HG03039 (cell line): ENCODE data around the gene ICAM1.

Source experiments
- ATAC-seq: cut with Tn5 transposase; IDR thresholded peaks from one replicate; pipeline ENCODE4 v1.9.1; 2021; ENCODE audit warnings: mild to moderate bottlenecking, moderate library complexity; ENCODE audit not compliant: unreplicated experiment

ICAM1 gene

GRCh38 chr19:10292789-10293636, 22.1 kb downstream of the ICAM1 start:
- ATAC-seq: no peak

GRCh38 chr19:10293637-10294367, 22.9 kb downstream of the ICAM1 start:
- no peak for ATAC-seq

- no peak for ATAC-seq
These were observed 23.4 kb downstream of the ICAM1 start for GRCh38 chr19:10294368-10294697.

GRCh38 chr19:10295305-10295846, 24.5 kb downstream of the ICAM1 start:
- ATAC-seq: no peak

GRCh38 chr19:10295847-10296591, 25.1 kb downstream of the ICAM1 start:
- no peak for ATAC-seq

- no peak for ATAC-seq
These were observed 28.9 kb downstream of the ICAM1 start for GRCh38 chr19:10299545-10300458.

- ATAC-seq: no peak
These were observed 34.4 kb downstream of the ICAM1 start for GRCh38 chr19:10305139-10305806.

GRCh38 chr19:10306327-10306726, 35.4 kb downstream of the ICAM1 start:
- ATAC-seq: no peak

- ATAC-seq: no peak
These were observed 38.5 kb downstream of the ICAM1 start, which contains the start of gene ZGLP1 for GRCh38 chr19:10309423-10309822. TSS of gene ZGLP1 (minus strand) at chr19:10309815.

- no peak for ATAC-seq
These were observed 44.7 kb downstream of the ICAM1 start, which contains the start of gene FDX2 for GRCh38 chr19:10315335-10316214. TSS of gene FDX2 (minus strand) at chr19:10316015. CDS start at chr19:10315996, 19 bp downstream.

- no peak for ATAC-seq
These were observed 45.5 kb downstream of the ICAM1 start for GRCh38 chr19:10316229-10317044.

GRCh38 chr19:10317045-10317856, 46.3 kb downstream of the ICAM1 start:
- no peak for ATAC-seq

- no peak for ATAC-seq
These were observed 47.0 kb downstream of the ICAM1 start for GRCh38 chr19:10317857-10318462.

- ATAC-seq: no peak
These were observed 48.1 kb downstream of the ICAM1 start for GRCh38 chr19:10318807-10319682.

GRCh38 chr19:10320602-10321416, 49.9 kb downstream of the ICAM1 start:
- no peak for ATAC-seq
